CD4-positive, alpha-beta T cell treated with Interleukin-17A for 1 hour (primary cell): ENCODE results near the gene OR10S1.
"Not testable (repeated sequence)": the region's sequence is repeated elsewhere in the genome, so short reads cannot be mapped to it uniquely, and the experiment has no call there.

Experiments
- DNase-seq: peaks from one replicate; pipeline ENCODE4 v3.0.0-alpha.2; 2020

Gene OR10S1, protein sequence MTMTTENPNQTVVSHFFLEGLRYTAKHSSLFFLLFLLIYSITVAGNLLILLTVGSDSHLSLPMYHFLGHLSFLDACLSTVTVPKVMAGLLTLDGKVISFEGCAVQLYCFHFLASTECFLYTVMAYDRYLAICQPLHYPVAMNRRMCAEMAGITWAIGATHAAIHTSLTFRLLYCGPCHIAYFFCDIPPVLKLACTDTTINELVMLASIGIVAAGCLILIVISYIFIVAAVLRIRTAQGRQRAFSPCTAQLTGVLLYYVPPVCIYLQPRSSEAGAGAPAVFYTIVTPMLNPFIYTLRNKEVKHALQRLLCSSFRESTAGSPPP

DNA sequence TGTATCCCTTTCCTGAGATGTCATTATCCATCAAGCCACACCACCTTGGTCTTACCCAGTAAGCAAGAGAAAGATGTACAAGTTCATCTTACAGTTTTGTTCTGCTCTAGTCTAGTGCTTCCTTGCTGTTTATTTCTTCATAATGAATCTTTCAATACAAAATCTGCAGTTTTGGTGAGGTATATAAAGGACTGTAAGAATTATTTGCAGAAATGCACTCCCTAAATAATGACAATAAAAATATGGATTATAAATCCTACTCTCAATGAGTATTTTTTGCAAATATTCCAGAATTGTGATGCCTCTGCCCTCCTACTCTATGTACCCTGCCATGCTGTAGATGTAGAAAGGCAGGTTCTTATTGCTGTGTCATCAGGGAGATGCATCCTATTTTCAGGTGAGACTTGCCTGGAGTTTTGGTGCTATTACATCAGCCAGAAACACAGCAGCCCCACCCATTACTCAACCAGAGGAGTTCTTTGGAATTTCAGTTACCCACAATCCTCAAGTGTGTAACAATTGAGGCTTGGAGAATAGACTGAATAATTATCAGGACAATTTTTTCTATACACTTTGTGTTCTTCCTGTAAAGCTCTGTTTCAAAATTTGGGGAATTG, at the start of gene OR10S1:
Gene OR10S1, minus strand, starts transcription at position 51 of the 617 bp plus-strand sequence. CDS start 117 bp downstream, outside the sequence.
- DNase-seq: no peak

- DNase-seq: no peak
These were observed 48.9 kb upstream of the OR10S1 start, which contains the start of gene OR10G8 for GRCh38 chr11:124026498-124026897. OR10G8 (plus strand) TSS chr11:124026798; CDS start chr11:124029623, 2,825 bp downstream.

DNA sequence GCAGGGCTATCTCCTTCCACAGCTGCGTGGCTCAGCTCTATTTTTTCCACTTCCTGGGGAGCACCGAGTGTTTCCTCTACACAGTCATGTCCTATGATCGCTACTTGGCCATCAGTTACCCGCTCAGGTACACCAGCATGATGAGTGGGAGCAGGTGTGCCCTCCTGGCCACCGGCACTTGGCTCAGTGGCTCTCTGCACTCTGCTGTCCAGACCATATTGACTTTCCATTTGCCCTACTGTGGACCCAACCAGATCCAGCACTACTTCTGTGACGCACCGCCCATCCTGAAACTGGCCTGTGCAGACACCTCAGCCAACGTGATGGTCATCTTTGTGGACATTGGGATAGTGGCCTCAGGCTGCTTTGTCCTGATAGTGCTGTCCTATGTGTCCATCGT, 38.3 kb upstream of the OR10S1 start:
- not testable (repeated sequence) for DNase-seq

GRCh38 chr11:124012697-124013096, 35.1 kb upstream of the OR10S1 start, which contains the start of gene OR10G4:
OR10G4 (plus strand) TSS chr11:124012997; CDS start chr11:124015575, 2,578 bp downstream.
- DNase-seq: no peak

DNA sequence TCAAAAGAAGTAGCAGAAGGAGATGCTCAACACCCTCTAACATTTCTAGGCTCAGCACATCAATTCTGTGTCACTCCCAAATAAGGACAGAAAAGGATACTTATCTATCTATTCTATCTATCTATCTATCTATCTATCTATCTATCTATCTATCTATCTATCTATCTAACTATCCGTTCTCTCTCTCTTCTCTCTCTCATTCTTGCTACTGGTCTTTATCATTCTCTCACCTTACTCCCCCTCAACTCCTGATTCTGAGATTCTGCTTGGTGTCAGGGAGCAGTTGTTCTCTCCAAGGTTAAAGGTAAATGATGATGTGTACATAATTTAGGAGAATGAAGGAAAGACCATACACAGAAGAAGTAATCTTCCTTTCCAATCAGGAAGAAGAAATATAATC, 17.5 kb upstream of the OR10S1 start, which contains the start of gene OR10G6:
Gene OR10G6, minus strand, starts transcription at position 43 of the 400 bp plus-strand sequence. Its CDS starts 0 bp downstream, at position 43.
- DNase-seq: no peak

- no peak for DNase-seq
These were observed 1.7 kb upstream of the OR10S1 start for GRCh38 chr11:123979311-123979710.

- DNase-seq: no peak
These were observed 616 bp downstream of the OR10S1 start for GRCh38 chr11:123976770-123977560.

DNA sequence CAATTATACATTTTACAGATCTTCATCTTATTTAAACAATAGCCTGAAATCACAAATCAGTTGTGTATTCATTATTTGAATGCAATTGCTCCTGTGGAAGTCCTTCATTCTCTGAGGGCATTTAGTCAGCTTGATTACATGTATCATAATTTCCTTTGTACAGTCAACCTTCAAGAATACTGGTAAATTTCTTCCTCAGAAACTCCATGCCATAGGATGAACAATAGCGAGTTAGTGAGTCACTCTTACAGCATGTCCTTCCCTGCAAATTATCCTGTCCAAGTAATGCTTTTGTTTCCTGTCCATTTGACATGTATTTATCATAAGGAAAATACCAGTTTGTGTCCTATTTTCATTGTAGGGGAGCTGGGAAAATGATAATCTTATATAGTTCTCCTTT, 3.8 kb downstream of the OR10S1 start:
- DNase-seq: no peak

- no peak for DNase-seq
These were observed 20.8 kb downstream of the OR10S1 start for GRCh38 chr11:123956752-123957151.

- no peak for DNase-seq
These were observed 32.4 kb downstream of the OR10S1 start for GRCh38 chr11:123945132-123945531.

GRCh38 chr11:123943738-123944137, 33.8 kb downstream of the OR10S1 start, which contains the start of gene OR6T1:
OR6T1 (minus strand) TSS chr11:123943838; CDS start chr11:123943838, 0 bp downstream.
- no peak for DNase-seq

GRCh38 chr11:123942413-123942812, 35.2 kb downstream of the OR10S1 start:
- no peak for DNase-seq

GRCh38 chr11:123939317-123939716, 38.3 kb downstream of the OR10S1 start, which contains the start of gene OR4D5:
OR4D5 (plus strand) TSS chr11:123939617; CDS start chr11:123939617, 0 bp downstream.
- DNase-seq: no peak
